IgD-negative memory B cell (primary cell): Measurements from ENCODE around the gene UBXN1. TPM values are rescaled to one million over a fixed set of nuclear protein-coding genes. Genes with fewer than 3 reads are reported as not detected.
A peak's percentile ranks its signal among the peaks of the same experiment; 100 is the strongest.
"Not testable (repeated sequence)": the region's sequence is repeated elsewhere in the genome, so short reads cannot be mapped to it uniquely, and the experiment has no call there.

Source experiments
- H3K27ac Mint-ChIP-seq, 3 donors: one replicate each; pipeline ENCODE4 v1.8.0; 2020 to 2022; ENCODE audit warnings: mild to moderate bottlenecking in 3 of 3, mixed read lengths in 3 of 3, moderate library complexity in 1 of 3
- H3K27me3 Mint-ChIP-seq: one replicate; pipeline ENCODE4 v1.8.0; 2021; ENCODE audit warnings: mixed read lengths
- H3K36me3 Mint-ChIP-seq: one replicate; pipeline ENCODE4 v1.8.0; 2020; ENCODE audit warnings: mild to moderate bottlenecking, mixed read lengths
- H3K4me1 Mint-ChIP-seq, 3 donors: one replicate each; pipeline ENCODE4 v1.8.0; 2020 to 2022; ENCODE audit warnings: mixed read lengths in 3 of 3, mild to moderate bottlenecking in 1 of 3
- H3K4me3 Mint-ChIP-seq, 4 donors: one replicate each; pipeline ENCODE4 v1.8.0; 2020 to 2022; ENCODE audit warnings: mild to moderate bottlenecking in 4 of 4, mixed read lengths in 4 of 4, moderate library complexity in 3 of 4
- H3K9me3 Mint-ChIP-seq, 3 donors: one replicate each; pipeline ENCODE4 v1.8.0; 2020 to 2021; ENCODE audit warnings: mixed read lengths in 3 of 3, mild to moderate bottlenecking in 1 of 3
- polyA plus RNA-seq: library from polyadenylated mRNA; unstranded; fragments of 300-500 nt; fragmentation: Illumina TruSeq; gene quantifications from one replicate; pipeline ENCODE4 v1.2.3, GENCODE V29; 2021

Gene UBXN1
- polyA plus RNA-seq, 1 donor from 2014 or later, result 228 TPM

DNA sequence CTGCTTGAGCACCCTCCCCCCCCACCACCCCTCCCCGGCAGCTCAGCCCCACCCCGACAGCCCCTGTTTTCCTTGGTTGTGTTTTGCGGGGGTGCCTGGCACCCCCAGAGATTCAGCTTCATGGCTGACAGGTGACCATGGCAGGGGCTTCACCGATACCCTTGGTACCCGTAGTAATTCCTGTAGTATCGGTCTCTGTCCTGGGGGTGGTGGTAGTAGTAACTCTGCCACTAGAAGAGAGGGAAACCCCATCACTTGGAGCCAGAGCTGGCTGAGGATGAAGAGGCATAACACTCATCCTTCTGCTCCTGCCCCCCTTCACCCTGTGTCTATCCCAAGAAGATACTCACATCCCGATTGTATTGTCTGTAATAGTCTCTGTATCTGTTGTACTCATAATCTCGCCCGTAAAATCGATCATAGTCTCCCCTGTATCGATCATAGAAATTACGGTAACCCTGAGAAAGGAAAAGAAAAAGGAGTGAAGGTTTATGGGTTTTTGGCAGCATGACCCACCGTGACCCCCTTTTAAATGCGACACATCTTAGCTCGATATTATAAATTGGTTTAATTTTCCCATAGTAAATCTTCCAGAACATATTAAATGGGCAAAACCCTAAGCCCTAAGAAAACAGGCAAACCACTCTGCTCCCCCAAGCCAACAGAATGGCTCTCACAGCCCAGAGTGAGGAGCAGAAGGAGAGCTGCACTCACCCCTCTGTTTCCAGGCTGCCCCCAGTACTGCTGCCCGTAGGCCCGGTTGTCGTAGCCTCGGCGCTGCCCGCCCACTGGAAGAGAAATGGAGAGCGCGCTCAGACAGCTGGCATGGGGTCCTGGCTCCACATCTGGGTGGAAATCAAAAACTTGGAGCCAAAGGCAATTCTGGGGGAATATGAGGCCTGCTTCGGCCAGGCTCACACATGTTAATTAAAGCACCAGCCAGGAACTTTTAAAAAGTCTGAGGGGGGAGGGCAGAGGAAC, 36.6 kb upstream of the UBXN1 start:
- Mint-ChIP-seq H3K9me3 (no peaks in the 10 kb centered on the region), H3K27ac (peak overlapping the region in 1 of 3 donors; percentile 60), H3K4me3 (peak overlapping the region in 1 of 4 donors; percentile 68), H3K36me3 (peaks cover 7% of the 10 kb centered on the region), H3K4me1 (peaks cover 15 to 21% (median 18%) of the 10 kb centered on the region in 3 donors), H3K27me3 (no peaks in the 10 kb centered on the region)

DNA sequence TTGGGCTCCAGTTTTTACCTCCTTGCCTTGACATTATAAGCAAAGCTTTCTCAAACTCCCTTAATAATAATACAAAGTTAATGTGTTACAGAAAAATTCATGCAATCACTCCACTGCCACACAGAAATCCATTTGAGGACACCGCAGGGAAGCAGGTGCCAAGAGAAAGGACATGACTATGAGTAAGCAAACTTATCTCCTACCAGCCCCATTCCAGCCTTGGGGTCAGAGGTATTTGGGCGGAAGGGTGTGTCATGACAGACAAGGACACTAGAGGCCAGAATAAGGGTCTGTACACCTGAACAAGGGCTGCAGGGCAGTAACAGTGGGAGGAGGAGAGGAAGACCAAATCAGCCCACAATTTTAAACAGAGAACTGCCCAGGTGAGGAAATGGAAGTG, 34.5 kb upstream of the UBXN1 start:
- Mint-ChIP-seq H3K36me3 (peaks cover 5% of the 10 kb centered on the region), H3K9me3 (no peaks in the 10 kb centered on the region), H3K27ac (peak overlapping the region in 2 of 3 donors; percentile 46 to 91), H3K4me1 (peaks cover 17 to 34% (median 27%) of the 10 kb centered on the region in 3 donors), H3K27me3 (no peaks in the 10 kb centered on the region), H3K4me3 (peak overlapping the region in 2 of 4 donors; percentile 78 to 80)

- Mint-ChIP-seq H3K27me3 (no peaks in the 10 kb centered on the region), H3K36me3 (peaks cover 2% of the 10 kb centered on the region), H3K9me3 (no peaks in the 10 kb centered on the region), H3K27ac (peak overlapping the region; percentile 84 to 91 (median 89)), H3K4me1 (peaks cover 19 to 36% (median 31%) of the 10 kb centered on the region in 3 donors), H3K4me3 (peak overlapping the region in 2 of 4 donors; percentile 78 to 80)
Observed at GRCh38 chr11:62712861-62713260, 34.0 kb upstream of the UBXN1 start.

- H3K9me3 Mint-ChIP-seq, result no peaks in the 10 kb centered on the region
- H3K4me3 Mint-ChIP-seq, result peak overlapping the region in 2 of 4 donors; percentile 78 to 80
- peak overlapping the region; percentile 84 to 91 (median 89) for H3K27ac Mint-ChIP-seq
- H3K36me3 Mint-ChIP-seq, result peaks cover 2% of the 10 kb centered on the region
- peaks cover 22 to 37% (median 34%) of the 10 kb centered on the region in 3 donors for H3K4me1 Mint-ChIP-seq
- H3K27me3 Mint-ChIP-seq, result no peaks in the 10 kb centered on the region
Observed at GRCh38 chr11:62712276-62712812, 33.5 kb upstream of the UBXN1 start.

GRCh38 chr11:62710001-62710345, 31.1 kb upstream of the UBXN1 start:
- Mint-ChIP-seq H3K36me3 (peaks cover 2% of the 10 kb centered on the region), H3K27ac (peak overlapping the region; percentile 96 to 97 (median 96)), H3K9me3 (no peaks in the 10 kb centered on the region), H3K4me1 (peaks cover 35 to 48% (median 45%) of the 10 kb centered on the region in 3 donors), H3K4me3 (peak overlapping the region; percentile 90 to 99 (median 94)), H3K27me3 (no peaks in the 10 kb centered on the region)

DNA sequence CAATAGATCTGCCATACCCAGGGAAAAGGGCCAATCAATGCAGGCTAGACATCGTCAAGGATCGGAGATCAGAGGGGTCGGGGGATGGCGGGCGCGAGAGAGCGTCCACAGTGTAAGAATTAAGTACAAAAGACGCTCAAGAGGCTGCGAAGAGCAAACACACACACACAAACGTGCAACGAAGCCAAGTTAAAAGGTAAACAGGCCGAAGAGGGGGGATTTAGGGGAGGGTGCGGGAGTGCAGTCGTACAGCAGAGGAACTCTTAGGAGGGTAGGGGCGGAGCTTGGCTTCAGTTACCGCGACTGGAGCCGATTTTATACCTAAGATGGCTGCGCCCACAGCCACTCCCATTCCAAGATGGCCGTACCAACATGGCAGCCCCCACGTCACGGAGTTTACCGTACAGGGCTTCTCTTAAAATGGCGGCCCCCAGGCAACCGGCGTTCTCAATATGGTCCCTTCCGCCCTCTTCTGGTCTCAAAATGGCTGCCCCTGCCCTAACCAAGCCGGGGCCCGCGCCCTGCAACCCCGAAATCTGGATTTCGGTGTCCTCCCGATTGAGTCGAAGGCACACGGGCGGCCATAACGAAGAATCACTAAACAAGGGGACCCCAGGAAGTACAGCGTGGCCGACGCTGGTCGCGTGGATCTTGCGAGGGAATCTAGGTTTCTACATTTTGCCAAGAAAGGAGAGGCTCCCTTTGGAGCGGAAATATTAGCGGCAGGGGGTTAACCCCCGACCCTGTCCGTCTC, 30.6 kb upstream of the UBXN1 start:
- H3K27ac Mint-ChIP-seq, result peak overlapping the region; percentile 96 to 97 (median 96)
- H3K27me3 Mint-ChIP-seq, result no peaks in the 10 kb centered on the region
- H3K4me3 Mint-ChIP-seq, result peak overlapping the region; percentile 90 to 99 (median 94)
- no peaks in the 10 kb centered on the region for H3K36me3 Mint-ChIP-seq
- no peaks in the 10 kb centered on the region for H3K9me3 Mint-ChIP-seq
- H3K4me1 Mint-ChIP-seq, result peaks cover 35 to 48% (median 45%) of the 10 kb centered on the region in 3 donors

- Mint-ChIP-seq H3K9me3 (no peaks in the 10 kb centered on the region), H3K27ac (peak overlapping the region; percentile 96 to 97 (median 96)), H3K4me1 (peaks cover 31 to 47% (median 45%) of the 10 kb centered on the region in 3 donors), H3K4me3 (peak overlapping the region; percentile 90 to 99 (median 94)), H3K36me3 (no peaks in the 10 kb centered on the region), H3K27me3 (no peaks in the 10 kb centered on the region)
Observed at GRCh38 chr11:62708793-62709192, 29.9 kb upstream of the UBXN1 start.

- no peaks in the 10 kb centered on the region for H3K9me3 Mint-ChIP-seq
- H3K27me3 Mint-ChIP-seq, result no peaks in the 10 kb centered on the region
- H3K27ac Mint-ChIP-seq, result peak overlapping the region; percentile 96 to 97 (median 96)
- peaks cover 31 to 44% (median 43%) of the 10 kb centered on the region in 3 donors for H3K4me1 Mint-ChIP-seq
- H3K36me3 Mint-ChIP-seq, result no peaks in the 10 kb centered on the region
- peak overlapping the region; percentile 90 to 99 (median 94) for H3K4me3 Mint-ChIP-seq
Observed at GRCh38 chr11:62708392-62708791, 29.5 kb upstream of the UBXN1 start.

- H3K4me1 Mint-ChIP-seq, result peaks cover 28 to 37% (median 32%) of the 10 kb centered on the region in 3 donors
- no peaks in the 10 kb centered on the region for H3K27me3 Mint-ChIP-seq
- peak within 1 kb of the TSS; percentile 90 to 99 (median 94) for H3K4me3 Mint-ChIP-seq
- H3K9me3 Mint-ChIP-seq, result no peaks in the 10 kb centered on the region
- peaks cover 3% of the 10 kb centered on the region for H3K36me3 Mint-ChIP-seq
- peak within 1 kb of the TSS; percentile 96 to 97 (median 96) for H3K27ac Mint-ChIP-seq
Observed at GRCh38 chr11:62707277-62707861, 28.5 kb upstream of the UBXN1 start, which contains the start of the genes BSCL2 and GNG3. Gene BSCL2, minus strand, starts transcription at chr11:62707424. Its CDS starts 229 bp downstream, at chr11:62707195. Gene GNG3, plus strand, starts transcription at chr11:62707676. Its CDS starts 620 bp downstream, at chr11:62708296.

- H3K36me3 Mint-ChIP-seq, result peaks cover 3% of the 10 kb centered on the region
- peak overlapping the region; percentile 90 to 99 (median 94) for H3K4me3 Mint-ChIP-seq
- no peaks in the 10 kb centered on the region for H3K9me3 Mint-ChIP-seq
- peaks cover 28 to 34% (median 29%) of the 10 kb centered on the region in 3 donors for H3K4me1 Mint-ChIP-seq
- peak overlapping the region in 2 of 3 donors; percentile 96 for H3K27ac Mint-ChIP-seq
- H3K27me3 Mint-ChIP-seq, result no peaks in the 10 kb centered on the region
Observed at GRCh38 chr11:62706850-62707247, 28.0 kb upstream of the UBXN1 start.

DNA sequence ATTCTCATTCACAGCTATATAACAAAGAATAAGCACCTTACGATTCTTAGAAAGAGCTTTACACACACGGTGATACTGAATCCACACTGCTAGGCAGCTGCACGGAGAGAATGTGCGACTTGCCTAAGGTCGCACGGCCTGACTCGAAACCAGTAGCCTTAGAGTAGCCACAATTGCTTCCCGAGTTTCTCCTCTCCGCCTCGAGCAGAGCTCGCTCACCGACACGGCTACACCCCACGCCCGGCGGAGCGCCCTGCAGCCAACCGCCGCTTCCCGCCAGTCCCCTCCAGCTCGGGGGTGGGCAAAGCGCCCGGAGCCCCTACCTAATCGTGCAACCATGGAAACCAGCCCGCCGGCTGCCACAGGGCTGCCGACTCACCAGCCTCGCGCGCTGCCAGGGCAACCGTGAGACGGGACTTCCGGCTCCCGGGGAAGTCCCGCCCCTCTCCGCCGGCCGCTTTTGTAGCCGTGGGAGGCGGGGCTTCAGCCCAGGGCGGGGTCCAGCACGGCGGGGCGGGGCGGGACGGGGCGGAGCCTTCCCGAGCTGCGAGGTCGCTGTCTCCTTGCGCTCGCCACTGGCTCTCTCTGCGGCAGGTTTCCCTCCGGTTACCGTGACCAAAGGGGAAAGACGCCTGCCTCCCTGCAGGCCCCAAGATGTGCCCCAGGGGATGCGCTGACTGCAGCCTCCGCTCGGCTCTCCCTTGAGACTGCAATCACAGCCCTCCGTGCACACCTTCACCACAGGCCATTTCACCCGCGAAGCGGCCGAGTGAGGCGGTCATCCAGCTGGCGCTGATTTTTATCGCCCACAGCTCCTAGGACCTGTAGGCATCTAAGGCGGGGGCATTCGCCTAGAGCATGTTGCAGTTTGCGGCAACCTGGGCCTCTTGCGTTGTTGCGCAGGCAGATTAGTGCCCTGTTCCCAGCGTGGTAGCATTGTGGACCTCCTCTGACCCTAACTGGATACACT, 27.3 kb upstream of the UBXN1 start:
- Mint-ChIP-seq H3K36me3 (peaks cover 3% of the 10 kb centered on the region), H3K4me1 (peaks cover 28 to 34% (median 29%) of the 10 kb centered on the region in 3 donors), H3K9me3 (no peaks in the 10 kb centered on the region), H3K27me3 (no peaks in the 10 kb centered on the region), H3K27ac (peak overlapping the region; percentile 94 to 96 (median 96)), H3K4me3 (peak overlapping the region; percentile 90 to 99 (median 96))

GRCh38 chr11:62705413-62705812, 26.5 kb upstream of the UBXN1 start:
- H3K27me3 Mint-ChIP-seq, result no peaks in the 10 kb centered on the region
- peaks cover 28 to 34% (median 29%) of the 10 kb centered on the region in 3 donors for H3K4me1 Mint-ChIP-seq
- no peaks in the 10 kb centered on the region for H3K9me3 Mint-ChIP-seq
- H3K27ac Mint-ChIP-seq, result peak overlapping the region; percentile 94 to 96 (median 96)
- peaks cover 3% of the 10 kb centered on the region for H3K36me3 Mint-ChIP-seq
- H3K4me3 Mint-ChIP-seq, result peak overlapping the region; percentile 90 to 99 (median 96)

DNA sequence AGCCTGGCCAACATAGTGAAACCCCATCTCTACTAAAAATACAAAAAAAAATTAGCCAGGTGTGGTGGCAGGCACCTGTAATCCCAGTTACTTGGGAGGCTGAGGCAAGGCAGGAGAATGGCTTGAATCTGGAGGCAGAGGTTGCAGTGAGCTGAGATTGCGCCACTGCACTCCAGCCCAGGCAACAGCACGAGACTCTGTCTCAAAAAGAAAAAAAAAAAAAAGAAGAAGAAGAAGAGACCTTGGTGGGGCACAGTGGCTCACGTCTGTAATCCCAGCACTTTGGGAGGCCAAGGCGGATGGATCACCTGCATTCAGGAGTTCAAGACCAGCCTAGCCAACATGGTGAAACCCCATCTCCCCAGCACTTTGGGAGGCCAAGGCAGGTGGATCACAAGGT, 25.0 kb upstream of the UBXN1 start:
- H3K36me3 Mint-ChIP-seq, H3K27me3 Mint-ChIP-seq, H3K9me3 Mint-ChIP-seq: not testable (repeated sequence)
- H3K27ac Mint-ChIP-seq, result peak overlapping the region in 1 of 3 donors; percentile 39
- peaks cover 16 to 26% (median 26%) of the 10 kb centered on the region in 3 donors for H3K4me1 Mint-ChIP-seq
- H3K4me3 Mint-ChIP-seq, result peak overlapping the region in 1 of 4 donors; percentile 26
